ENCODE results near the gene GJB5. TPM values are rescaled to one million over a fixed set of nuclear protein-coding genes. Genes with fewer than 3 reads are reported as not detected.

The GJB5 gene
- total RNA-seq: not detected
- total RNA-seq (2013): not detected

- Histone ChIP-seq H3K27ac (ENCODE audit: low read length) (no peak within 1 kb of the TSS), H3K36me3 (ENCODE audit: control insufficient read depth, insufficient read depth, low read length) (no peaks in the 10 kb centered on the region), H3K4me1 (ENCODE audit: control insufficient read depth, insufficient read depth, low read length) (no peaks in the 10 kb centered on the region), H3K4me3 (ENCODE audit: low read length) (no peak within 1 kb of the TSS), H3K27me3 (ENCODE audit: control insufficient read depth, insufficient read depth, low read length) (no peaks in the 10 kb centered on the region), H3K9me3 (ENCODE audit: control insufficient read depth, insufficient read depth, low read length) (no peaks in the 10 kb centered on the region)
- Mint-ChIP-seq H3K4me1 (no peaks in the 10 kb centered on the region), H3K36me3 (no peaks in the 10 kb centered on the region), H3K27ac (no peak within 1 kb of the TSS), H3K27me3 (ENCODE audit: low read depth in 2 of 2) (peaks cover 0 to 6% of the 10 kb centered on the region in 2 donors), H3K4me3 (no peak within 1 kb of the TSS), H3K9me3 (no peaks in the 10 kb centered on the region)
- DNase-seq: no peak
- 88% methylated on average over 10 of the region's 13 CpGs for WGBS (ENCODE audit: insufficient coverage)
- intact Hi-C loops (cut with micrococcal nuclease): no loop called here
- ATAC-seq: no peak
- TF ChIP-seq CTCF (IDR thresholded peaks at IDR 0.05): no peak
These were observed at the start of gene GJB5 for GRCh38 chr1:34754964-34755637. Gene GJB5, plus strand, starts transcription at chr1:34755047. Its CDS starts 2,284 bp downstream, at chr1:34757331.

GRCh38 chr1:34705077-34705476 lies 49.8 kb upstream of the GJB5 start:
- no peaks in the 10 kb centered on the region for H3K4me1 Mint-ChIP-seq
- DNase-seq (no peak), ATAC-seq (no peak)
- H3K27me3 Mint-ChIP-seq (ENCODE audit: low read depth in 2 of 2): peaks cover 14 to 19% of the 10 kb centered on the region in 2 donors
- TF ChIP-seq CTCF (IDR thresholded peaks at IDR 0.05): no peak
- H3K9me3 Mint-ChIP-seq: no peaks in the 10 kb centered on the region
- H3K27ac Mint-ChIP-seq: no peak overlapping the region
- Histone ChIP-seq H3K9me3 (ENCODE audit: control insufficient read depth, insufficient read depth, low read length) (no peaks in the 10 kb centered on the region), H3K4me1 (ENCODE audit: control insufficient read depth, insufficient read depth, low read length) (no peaks in the 10 kb centered on the region), H3K36me3 (ENCODE audit: control insufficient read depth, insufficient read depth, low read length) (no peaks in the 10 kb centered on the region), H3K27ac (ENCODE audit: low read length) (no peak overlapping the region), H3K4me3 (ENCODE audit: low read length) (no peak overlapping the region), H3K27me3 (ENCODE audit: control insufficient read depth, insufficient read depth, low read length) (no peaks in the 10 kb centered on the region)
- 34% methylated on average over 3 of the region's 3 CpGs for WGBS (ENCODE audit: insufficient coverage)
- no peaks in the 10 kb centered on the region for H3K36me3 Mint-ChIP-seq
- no peak overlapping the region for H3K4me3 Mint-ChIP-seq
- intact Hi-C loops (cut with micrococcal nuclease): no loop called here

GRCh38 chr1:34708106-34708505 lies 46.7 kb upstream of the GJB5 start:
- H3K4me3 ChIP-seq (ENCODE audit: low read length): no peak overlapping the region
- no peak for ATAC-seq
- H3K36me3 ChIP-seq (ENCODE audit: control insufficient read depth, insufficient read depth, low read length): no peaks in the 10 kb centered on the region
- no peaks in the 10 kb centered on the region for H3K27me3 ChIP-seq (ENCODE audit: control insufficient read depth, insufficient read depth, low read length)
- H3K36me3 Mint-ChIP-seq: no peaks in the 10 kb centered on the region
- H3K4me3 Mint-ChIP-seq: no peak overlapping the region
- no peak for DNase-seq
- 68% methylated on average over 4 of the region's 4 CpGs for WGBS (ENCODE audit: insufficient coverage)
- H3K4me1 Mint-ChIP-seq: no peaks in the 10 kb centered on the region
- H3K27me3 Mint-ChIP-seq (ENCODE audit: low read depth in 2 of 2): peaks cover 18 to 19% of the 10 kb centered on the region in 2 donors
- no peak overlapping the region for H3K27ac ChIP-seq (ENCODE audit: low read length)
- H3K9me3 Mint-ChIP-seq: no peaks in the 10 kb centered on the region
- intact Hi-C loops (cut with micrococcal nuclease): no loop called here
- no peak overlapping the region for H3K27ac Mint-ChIP-seq
- no peaks in the 10 kb centered on the region for H3K9me3 ChIP-seq (ENCODE audit: control insufficient read depth, insufficient read depth, low read length)
- H3K4me1 ChIP-seq (ENCODE audit: control insufficient read depth, insufficient read depth, low read length): no peaks in the 10 kb centered on the region
- no peak for TF ChIP-seq CTCF (IDR thresholded peaks at IDR 0.05)

- H3K4me3 Mint-ChIP-seq: no peak overlapping the region
These were observed 45.3 kb upstream of the GJB5 start for GRCh38 chr1:34709547-34709946.

More at GRCh38 chr1:34709547-34709946, 45.3 kb upstream of the GJB5 start:
- Histone ChIP-seq H3K9me3 (ENCODE audit: control insufficient read depth, insufficient read depth, low read length) (no peaks in the 10 kb centered on the region), H3K36me3 (ENCODE audit: control insufficient read depth, insufficient read depth, low read length) (no peaks in the 10 kb centered on the region), H3K27me3 (ENCODE audit: control insufficient read depth, insufficient read depth, low read length) (no peaks in the 10 kb centered on the region), H3K4me1 (ENCODE audit: control insufficient read depth, insufficient read depth, low read length) (no peaks in the 10 kb centered on the region), H3K4me3 (ENCODE audit: low read length) (no peak overlapping the region), H3K27ac (ENCODE audit: low read length) (no peak overlapping the region)
- ATAC-seq: no peak
- Mint-ChIP-seq H3K27me3 (ENCODE audit: low read depth in 2 of 2) (peaks cover 18 to 19% of the 10 kb centered on the region in 2 donors), H3K4me1 (no peaks in the 10 kb centered on the region), H3K36me3 (no peaks in the 10 kb centered on the region), H3K9me3 (no peaks in the 10 kb centered on the region), H3K27ac (no peak overlapping the region)
- TF ChIP-seq CTCF (IDR thresholded peaks at IDR 0.05): no peak
- 47% methylated on average over 6 of the region's 6 CpGs for WGBS (ENCODE audit: insufficient coverage)
- intact Hi-C loops (cut with micrococcal nuclease): no loop called here
- DNase-seq: no peak

Measured in natural killer cell (primary cell).